ENCODE measurements around the gene RNF8. TPM values are rescaled to one million over a fixed set of nuclear protein-coding genes. Genes with fewer than 3 reads are reported as not detected.

RNF8 gene
- total RNA-seq, 4 donors from 2014 or later = 6.9 to 17.8 (median 11.9) TPM

DNA sequence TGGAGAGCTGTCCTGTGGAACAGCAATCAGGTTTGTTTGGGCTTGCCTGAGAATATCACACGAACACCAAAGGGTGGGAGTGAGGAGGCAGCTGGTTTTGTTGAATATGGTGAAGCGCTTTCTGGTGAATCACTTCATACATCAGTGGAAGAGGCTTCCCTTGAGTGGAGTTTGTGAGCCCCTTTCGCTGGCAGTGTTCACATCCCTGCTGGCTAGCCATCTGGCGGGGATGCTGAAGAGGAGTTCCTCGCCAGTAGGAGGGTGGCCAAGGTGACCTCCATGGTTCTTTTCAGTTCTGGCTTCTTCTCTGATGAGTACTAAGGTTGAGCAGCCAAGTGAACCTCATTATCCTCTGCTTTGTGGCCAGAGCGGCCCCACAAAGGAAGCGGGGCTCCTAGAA lies 37.7 kb upstream of the RNF8 start:
- Histone ChIP-seq H3K4me1 (no peaks in the 10 kb centered on the region), H3K36me3 (peaks cover 0 to 76% of the 10 kb centered on the region in 2 donors), H3K4me3 (no peak overlapping the region), H3K27ac (no peak overlapping the region), H3K27me3 (no peaks in the 10 kb centered on the region), H3K9me3 (no peaks in the 10 kb centered on the region)
- intact Hi-C loops (cut with DNase I; ENCODE audit: low total_unique reads) (no loop called here), in situ Hi-C loops (cut with MboI; ENCODE audit: low sequenced_read_pairs in 4 of 4) (no loop called here)
- DNase-seq (no peak), ATAC-seq (no peak)
- TF ChIP-seq CTCF (IDR thresholded peaks at IDR 0.05 in 4 of 5, conservative IDR thresholded peaks at IDR 0.05 in 1 of 5) = no peak
- TF ChIP-seq POLR2A (IDR thresholded peaks at IDR 0.05) = no peak

GRCh38 chr6:37317312-37318038 lies 36.3 kb upstream of the RNF8 start:
- H3K27me3 ChIP-seq = no peaks in the 10 kb centered on the region
- H3K27ac ChIP-seq = no peak overlapping the region
- peaks cover 0 to 82% of the 10 kb centered on the region in 2 donors for H3K36me3 ChIP-seq
- TF ChIP-seq POLR2A (IDR thresholded peaks at IDR 0.05) (no peak), CTCF (IDR thresholded peaks at IDR 0.05 in 4 of 5, conservative IDR thresholded peaks at IDR 0.05 in 1 of 5) (no peak)
- H3K9me3 ChIP-seq = no peaks in the 10 kb centered on the region
- no peak overlapping the region for H3K4me3 ChIP-seq
- DNase-seq (no peak), ATAC-seq (no peak)
- H3K4me1 ChIP-seq = no peaks in the 10 kb centered on the region
- in situ Hi-C loops (cut with MboI; ENCODE audit: low sequenced_read_pairs in 4 of 4) = no loop called here
- intact Hi-C loops (cut with DNase I; ENCODE audit: low total_unique reads) = no loop called here

DNA sequence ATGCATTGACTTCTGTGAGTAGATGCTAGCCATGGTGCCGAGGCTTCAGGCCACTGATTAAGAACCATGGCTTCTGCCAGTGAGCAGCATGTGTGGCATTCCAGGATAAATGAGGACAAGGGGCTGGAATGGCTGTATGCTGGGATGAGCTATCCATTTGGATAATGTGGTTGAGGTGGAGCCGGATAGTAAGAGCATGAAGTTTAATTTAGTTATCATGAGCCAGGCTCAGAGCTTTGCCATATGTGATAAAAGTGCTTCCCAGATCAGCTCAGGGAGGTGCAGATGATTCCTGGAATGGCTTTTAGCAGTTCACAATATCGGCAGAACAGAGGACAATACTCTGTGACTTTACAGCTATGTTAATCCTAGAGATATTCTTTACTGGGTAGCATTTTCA lies 34.6 kb upstream of the RNF8 start:
- Histone ChIP-seq H3K4me1 (no peaks in the 10 kb centered on the region), H3K27me3 (no peaks in the 10 kb centered on the region), H3K36me3 (peaks cover 0 to 77% of the 10 kb centered on the region in 2 donors), H3K9me3 (no peaks in the 10 kb centered on the region), H3K4me3 (no peak overlapping the region), H3K27ac (no peak overlapping the region)
- intact Hi-C loops (cut with DNase I; ENCODE audit: low total_unique reads) = no loop called here
- in situ Hi-C loops (cut with MboI; ENCODE audit: low sequenced_read_pairs in 4 of 4) = no loop called here
- no peak for DNase-seq
- no peak for ATAC-seq
- TF ChIP-seq POLR2A (IDR thresholded peaks at IDR 0.05) (no peak), CTCF (IDR thresholded peaks at IDR 0.05 in 4 of 5, conservative IDR thresholded peaks at IDR 0.05 in 1 of 5) (no peak)

- DNase-seq = no peak
- Histone ChIP-seq H3K36me3 (peaks cover 0 to 69% of the 10 kb centered on the region in 2 donors), H3K4me3 (no peak overlapping the region), H3K27ac (no peak overlapping the region), H3K9me3 (no peaks in the 10 kb centered on the region), H3K27me3 (no peaks in the 10 kb centered on the region), H3K4me1 (no peaks in the 10 kb centered on the region)
- intact Hi-C loops (cut with DNase I; ENCODE audit: low total_unique reads) = no loop called here
- in situ Hi-C loops (cut with MboI; ENCODE audit: low sequenced_read_pairs in 4 of 4) = loop anchor here in 1 of 4 donors (10.0 kb wide), 1 partner anchor 375 kb away; the partner anchor contains the start of gene MDGA1
- TF ChIP-seq CTCF (IDR thresholded peaks at IDR 0.05 in 4 of 5, conservative IDR thresholded peaks at IDR 0.05 in 1 of 5) (no peak), POLR2A (IDR thresholded peaks at IDR 0.05) (no peak)
- no peak for ATAC-seq
Measured at GRCh38 chr6:37319856-37320480, 33.8 kb upstream of the RNF8 start.

All from gastrocnemius medialis (tissue), 4 donors.